GM23338 (cell line): ENCODE results near the gene PPIP5K2.

Experiments
- CREB1 ChIP-seq: fragments of 250-450 bp; sonication (Bioruptor Pico); IDR thresholded peaks from 2 replicates; pipeline ENCODE4 v1.5.0; 2020; ENCODE audit warnings: low read depth, mild to moderate bottlenecking, moderate library complexity
- CTCF ChIP-seq, 2 experiments: fragments of 200-600 bp in 1 of 2; sonication (generic) in 1 of 2; conservative IDR thresholded peaks; 2 replicates each; pipeline versions ENCODE4 v1.5.1 to v1.6.1; 2016 to 2017; ENCODE audit warnings: antibody characterized with exemption in 2 of 2, low read depth in 2 of 2, mild to moderate bottlenecking in 2 of 2, moderate library complexity in 1 of 2
- ETS1 ChIP-seq: IDR thresholded peaks from 2 replicates; pipeline ENCODE4 v1.6.1; 2016; ENCODE audit warnings: antibody characterized with exemption
- EZH2 ChIP-seq: fragments of 200-600 bp; sonication (generic); IDR thresholded peaks from one replicate; pipeline ENCODE4 v1.8.0; 2017; ENCODE audit warnings: antibody characterized with exemption, mild to moderate bottlenecking, low read depth; ENCODE audit not compliant: unreplicated experiment
- EZH2phosphoT487 ChIP-seq: fragments of 200-600 bp; sonication (generic); IDR thresholded peaks from one replicate; pipeline ENCODE4 v1.8.1; 2018; ENCODE audit warnings: antibody characterized with exemption; ENCODE audit not compliant: unreplicated experiment
- JUNB ChIP-seq: IDR thresholded peaks from one replicate; pipeline ENCODE4 v1.6.1; 2016; ENCODE audit warnings: antibody characterized with exemption; ENCODE audit not compliant: unreplicated experiment
- POLR2AphosphoS5 ChIP-seq: IDR thresholded peaks from 2 replicates; pipeline ENCODE4 v1.6.1; 2016; ENCODE audit warnings: antibody characterized with exemption, low read depth
- REST ChIP-seq: IDR thresholded peaks from one replicate; pipeline ENCODE4 v1.6.1; 2018; ENCODE audit warnings: antibody characterized with exemption; ENCODE audit not compliant: unreplicated experiment
- STAT1 ChIP-seq: IDR thresholded peaks from one replicate; pipeline ENCODE4 v1.6.1; 2016; ENCODE audit warnings: antibody characterized with exemption; ENCODE audit not compliant: unreplicated experiment
- ZNF114 ChIP-seq: fragments of 250-450 bp; sonication (Bioruptor Pico); IDR thresholded peaks from 2 replicates; pipeline ENCODE4 v1.5.0; 2020; ENCODE audit warnings: mild to moderate bottlenecking, moderate library complexity
- ZNF331 ChIP-seq: fragments of 250-450 bp; sonication (Bioruptor Pico); IDR thresholded peaks from 2 replicates; pipeline ENCODE4 v1.5.0; 2020; ENCODE audit warnings: low read depth, mild to moderate bottlenecking, moderate library complexity
- ZNF462 ChIP-seq: fragments of 250-450 bp; sonication (Bioruptor Pico); IDR thresholded peaks from 2 replicates; pipeline ENCODE4 v1.5.0; 2020; ENCODE audit warnings: mild to moderate bottlenecking, moderate library complexity

GRCh38 chr5:103122242-103122641 lies 2.1 kb downstream of the PPIP5K2 start:
- TF ChIP-seq CTCF (conservative IDR thresholded peaks at IDR 0.05; ENCODE audit: low read depth in 2 of 2) (no peak), ZNF462 (CRISPR knock-in tag) (no peak), POLR2AphosphoS5 (no peak), EZH2phosphoT487 (no peak), EZH2 (no peak), REST (no peak), CREB1 (CRISPR knock-in tag) (no peak), ETS1 (no peak), ZNF114 (CRISPR knock-in tag) (no peak), JUNB (no peak), STAT1 (no peak), ZNF331 (CRISPR knock-in tag) (no peak)
